Measurements from ENCODE around the gene KRT71.

GRCh38 chr12:52546126-52546525, 6.8 kb downstream of the KRT71 start:
- TF ChIP-seq CTCF (IDR thresholded peaks at IDR 0.05) = no peak
- TF ChIP-seq USF2 (CRISPR knock-in tag; IDR thresholded peaks at IDR 0.05) = no peak
- TF ChIP-seq ZNF423 (CRISPR knock-in tag; IDR thresholded peaks at IDR 0.05) = no peak
- no peak for TF ChIP-seq TCF7 (CRISPR knock-in tag; IDR thresholded peaks at IDR 0.05; ENCODE audit: low read depth)
- TF ChIP-seq, protein P1, sequence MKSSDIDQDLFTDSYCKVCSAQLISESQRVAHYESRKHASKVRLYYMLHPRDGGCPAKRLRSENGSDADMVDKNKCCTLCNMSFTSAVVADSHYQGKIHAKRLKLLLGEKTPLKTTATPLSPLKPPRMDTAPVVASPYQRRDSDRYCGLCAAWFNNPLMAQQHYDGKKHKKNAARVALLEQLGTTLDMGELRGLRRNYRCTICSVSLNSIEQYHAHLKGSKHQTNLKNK (CRISPR knock-in tag; IDR thresholded peaks at IDR 0.05) = no peak
- TF ChIP-seq MAX (CRISPR knock-in tag; IDR thresholded peaks at IDR 0.05) = no peak
- TF ChIP-seq ZNF232 (CRISPR knock-in tag; IDR thresholded peaks at IDR 0.05) = no peak
- TF ChIP-seq FOXK1 (CRISPR knock-in tag; IDR thresholded peaks at IDR 0.05) = no peak

Data from WTC11 (cell line).